Posterior cingulate gyrus (tissue), 11 donors: ENCODE data around the gene ALDH3A2.
A peak's percentile ranks its signal among the peaks of the same experiment; 100 is the strongest.

ENCODE experiments used
- DNase-seq, 10 donors: peaks; one replicate each; pipeline versions ENCODE4 v3.0.0 to v3.0.0-alpha.2; 2020 to 2021; ENCODE audit warnings: mixed read lengths in 3 of 10
- intact Hi-C: fragments of 100-400 bp; cut with DNase I; formaldehyde crosslinking; loops from one replicate; pipeline ENCODE4 v1.15.1; 2023

ALDH3A2 gene

GRCh38 chr17:19648475-19649273 is at the start of gene ALDH3A2:
Gene ALDH3A2 (plus strand): TSS chr17:19648751. CDS start chr17:19648972, 221 bp downstream.
- intact Hi-C loops, result loop anchor here (5.0 to 10.0 kb wide), 3 partner anchors 104 to 284 kb away; partner anchors contain the start of gene B9D1
- DNase-seq, result peak; percentile 97 to 100 (median 99)

- no peak for DNase-seq
- intact Hi-C loops, result no loop called here
These were observed 38.2 kb upstream of the ALDH3A2 start for GRCh38 chr17:19610311-19610710.

- intact Hi-C loops, result no loop called here
- DNase-seq, result no peak
These were observed 37.7 kb upstream of the ALDH3A2 start for GRCh38 chr17:19610879-19611278.

- intact Hi-C loops, result no loop called here
- DNase-seq, result no peak
These were observed 34.6 kb upstream of the ALDH3A2 start for GRCh38 chr17:19613979-19614378.

GRCh38 chr17:19614900-19615299 is 33.7 kb upstream of the ALDH3A2 start:
- no peak for DNase-seq
- intact Hi-C loops, result no loop called here

GRCh38 chr17:19618015-19618414 is 30.5 kb upstream of the ALDH3A2 start:
- no peak for DNase-seq
- intact Hi-C loops, result no loop called here

- intact Hi-C loops, result no loop called here
- DNase-seq, result no peak
These were observed 28.7 kb upstream of the ALDH3A2 start for GRCh38 chr17:19619705-19620325.

- DNase-seq, result no peak
- intact Hi-C loops, result no loop called here
These were observed 26.9 kb upstream of the ALDH3A2 start for GRCh38 chr17:19621697-19622096.

- DNase-seq, result no peak
- intact Hi-C loops, result no loop called here
These were observed 22.5 kb upstream of the ALDH3A2 start for GRCh38 chr17:19626079-19626478.

- intact Hi-C loops, result no loop called here
- DNase-seq, result no peak
These were observed 19.1 kb upstream of the ALDH3A2 start for GRCh38 chr17:19629449-19629848.

- intact Hi-C loops, result no loop called here
- no peak for DNase-seq
These were observed 18.5 kb upstream of the ALDH3A2 start for GRCh38 chr17:19630035-19630434.

- intact Hi-C loops, result no loop called here
- DNase-seq, result no peak
These were observed 17.9 kb upstream of the ALDH3A2 start for GRCh38 chr17:19630661-19631060.

- intact Hi-C loops, result no loop called here
- no peak for DNase-seq
These were observed 16.6 kb upstream of the ALDH3A2 start for GRCh38 chr17:19631905-19632304.

- intact Hi-C loops, result loop anchor here (10.0 kb wide), 1 partner anchor 277 kb away; the partner anchor contains the start of gene B9D1
- no peak for DNase-seq
These were observed 6.7 kb upstream of the ALDH3A2 start for GRCh38 chr17:19641687-19642372.

GRCh38 chr17:19642373-19642893 is 6.1 kb upstream of the ALDH3A2 start:
- intact Hi-C loops, result loop anchor here (10.0 kb wide), 1 partner anchor 278 kb away; the partner anchor contains the start of gene B9D1
- DNase-seq, result no peak

GRCh38 chr17:19644493-19645210 is 3.9 kb upstream of the ALDH3A2 start:
- intact Hi-C loops, result loop anchor here (5.0 to 10.0 kb wide), 3 partner anchors 108 to 280 kb away; partner anchors contain the start of gene B9D1
- DNase-seq, result no peak

GRCh38 chr17:19645734-19646201 is 2.8 kb upstream of the ALDH3A2 start:
- intact Hi-C loops, result loop anchor here (2.0 to 10.0 kb wide), 4 partner anchors 107 to 281 kb away; partner anchors contain the start of gene B9D1
- peak in 8 of 10 donors; percentile 29 to 90 (median 60) for DNase-seq

GRCh38 chr17:19646788-19647696 is 1.5 kb upstream of the ALDH3A2 start:
- intact Hi-C loops, result loop anchor here (2.0 to 10.0 kb wide), 4 partner anchors 105 to 282 kb away; partner anchors contain the start of gene B9D1
- no peak for DNase-seq
